GM19025 (cell line): ENCODE measurements around the gene PRLHR.

Experiments used
- ATAC-seq: cut with Tn5 transposase; IDR thresholded peaks from one replicate; pipeline ENCODE4 v1.9.1; 2021; ENCODE audit warnings: mild to moderate bottlenecking, low read depth, moderate library complexity; ENCODE audit not compliant: unreplicated experiment

The PRLHR gene

GRCh38 chr10:118590334-118590733, 5.1 kb downstream of the PRLHR start:
- no peak for ATAC-seq

GRCh38 chr10:118587881-118588651, 7.4 kb downstream of the PRLHR start:
- no peak for ATAC-seq

- no peak for ATAC-seq
Measured at GRCh38 chr10:118586911-118587310, 8.5 kb downstream of the PRLHR start.

- no peak for ATAC-seq
Measured at GRCh38 chr10:118585794-118586193, 9.7 kb downstream of the PRLHR start.

- ATAC-seq: no peak
Measured at GRCh38 chr10:118585234-118585633, 10.2 kb downstream of the PRLHR start.

GRCh38 chr10:118584181-118584954, 11.1 kb downstream of the PRLHR start:
- no peak for ATAC-seq

GRCh38 chr10:118583611-118584010, 11.8 kb downstream of the PRLHR start:
- no peak for ATAC-seq

GRCh38 chr10:118582511-118582910, 12.9 kb downstream of the PRLHR start:
- ATAC-seq: no peak

- ATAC-seq: no peak
Measured at GRCh38 chr10:118581340-118581739, 14.1 kb downstream of the PRLHR start.

GRCh38 chr10:118580702-118581101, 14.7 kb downstream of the PRLHR start:
- ATAC-seq: no peak

GRCh38 chr10:118573512-118573911, 21.9 kb downstream of the PRLHR start:
- no peak for ATAC-seq

GRCh38 chr10:118572256-118573041, 23.0 kb downstream of the PRLHR start:
- ATAC-seq: no peak

- no peak for ATAC-seq
Measured at GRCh38 chr10:118571123-118571522, 24.3 kb downstream of the PRLHR start.

GRCh38 chr10:118570591-118570990, 24.9 kb downstream of the PRLHR start:
- ATAC-seq: no peak

GRCh38 chr10:118569882-118570252, 25.6 kb downstream of the PRLHR start:
- no peak for ATAC-seq

GRCh38 chr10:118569241-118569881, 26.1 kb downstream of the PRLHR start:
- ATAC-seq: no peak

- no peak for ATAC-seq
Measured at GRCh38 chr10:118568327-118568848, 27.1 kb downstream of the PRLHR start.

GRCh38 chr10:118567701-118568248, 27.7 kb downstream of the PRLHR start:
- ATAC-seq: no peak

GRCh38 chr10:118566911-118567310, 28.5 kb downstream of the PRLHR start:
- ATAC-seq: no peak
